IMR-90 (cell line): ENCODE data around the gene RPL18. TPM values are rescaled to one million over a fixed set of nuclear protein-coding genes. Genes with fewer than 3 reads are reported as not detected.

Experiments used
- ATAC-seq: fragments of 200-7000 bp; cut with Tn5 transposase; 2 replicates; pipeline ENCODE4 v1.9.1; 2020; ENCODE audit warnings: low read depth, mild to moderate bottlenecking, moderate library complexity
- BruUV-seq: library from RNA; stranded (reverse); fragments of 400-500 nt; replicated peaks from 2 replicates; lab custom pipeline; 2021; lab: Mats Ljungman, UMichigan
- CTCF ChIA-PET: fragments of 300-600 bp; formaldehyde crosslinking; extraction: SDS; loops from one replicate; lab custom pipeline; 2021; ENCODE audit warnings: antibody characterized with exemption; lab: Yijun Ruan, JAX
- POLR2A ChIA-PET: fragments of 300-600 bp; sonication (Branson Sonifier 250); formaldehyde crosslinking; loops from one replicate; lab custom pipeline; 2022; ENCODE audit warnings: antibody characterized with exemption; ENCODE audit not compliant: unreplicated experiment; lab: Charles Lee
- DNase-seq: peaks from one replicate; pipeline ENCODE4 v3.0.0; 2013
- H2AFZ ChIP-seq: replicated peaks from 2 replicates; pipeline ENCODE3; 2013; ENCODE audit warnings: low read length, mild to moderate bottlenecking; ENCODE audit not compliant: poor library complexity
- H2AK5ac ChIP-seq: 2 replicates; pipeline ENCODE4 v1.6.1; 2013; ENCODE audit warnings: low read depth, low read length, inconsistent platforms
- H2AK9ac ChIP-seq: replicated peaks from 2 replicates; pipeline ENCODE3; 2013; ENCODE audit warnings: mild to moderate bottlenecking, low read depth, low read length, moderate library complexity; ENCODE audit not compliant: poor library complexity
- H2BK120ac ChIP-seq: 2 replicates; pipeline ENCODE4 v1.6.1; 2013; ENCODE audit warnings: low read depth, low read length, inconsistent platforms
- H2BK15ac ChIP-seq: 3 replicates; pipeline ENCODE4 v1.6.1; 2013; ENCODE audit warnings: low read depth, low read length, inconsistent platforms
- H2BK20ac ChIP-seq: 2 replicates; pipeline ENCODE4 v1.6.1; 2013; ENCODE audit warnings: low read depth, mild to moderate bottlenecking, inconsistent platforms, low read length, moderate library complexity
- H2BK5ac ChIP-seq: 2 replicates; pipeline ENCODE4 v1.6.1; 2013; ENCODE audit warnings: mild to moderate bottlenecking, low read depth, low read length, inconsistent platforms; ENCODE audit not compliant: poor library complexity, severe bottlenecking
- H3K14ac ChIP-seq: replicated peaks from 2 replicates; pipeline ENCODE4 v1.6.1; 2013; ENCODE audit warnings: low read depth, low read length, inconsistent platforms
- H3K18ac ChIP-seq: 2 replicates; pipeline ENCODE4 v1.6.1; 2013; ENCODE audit warnings: low read depth, low read length, control low read depth
- H3K23ac ChIP-seq: 2 replicates; pipeline ENCODE4 v1.6.1; 2013; ENCODE audit warnings: low read depth, low read length, inconsistent platforms
- H3K27ac ChIP-seq: 2 replicates; pipeline ENCODE4 v1.5.1; 2013; ENCODE audit warnings: mild to moderate bottlenecking, control low read depth, low read length; ENCODE audit not compliant: insufficient read depth
- H3K27me3 ChIP-seq: 2 replicates; pipeline ENCODE4 v1.6.1; 2013; ENCODE audit warnings: low read length; ENCODE audit not compliant: control insufficient read depth, insufficient read depth
- H3K36me3 ChIP-seq: 2 replicates; pipeline ENCODE4 v1.6.1; 2013; ENCODE audit warnings: low read length, mixed read lengths; ENCODE audit not compliant: control insufficient read depth, insufficient read depth
- H3K4ac ChIP-seq: 2 replicates; pipeline ENCODE4 v1.6.1; 2013; ENCODE audit warnings: low read depth, low read length, inconsistent platforms
- H3K4me1 ChIP-seq: 2 replicates; pipeline ENCODE4 v1.6.1; 2013; ENCODE audit warnings: low read length, mixed read lengths; ENCODE audit not compliant: control insufficient read depth, insufficient read depth
- H3K4me2 ChIP-seq: 2 replicates; pipeline ENCODE4 v1.6.1; 2013; ENCODE audit warnings: low read depth, mild to moderate bottlenecking, control low read depth, low read length, moderate library complexity
- H3K4me3 ChIP-seq: 2 replicates; pipeline ENCODE4 v1.5.1; 2013; ENCODE audit warnings: low read depth, mild to moderate bottlenecking, control low read depth, low read length, moderate library complexity; ENCODE audit not compliant: insufficient read depth
- H3K56ac ChIP-seq: 2 replicates; pipeline ENCODE4 v1.6.1; 2013; ENCODE audit warnings: low read length, inconsistent platforms; ENCODE audit not compliant: insufficient read depth; ENCODE audit errors: extremely low read depth
- H3K79me1 ChIP-seq, 2 experiments: 2 replicates each; pipeline ENCODE4 v1.6.1; 2013; ENCODE audit warnings: low read length in 2 of 2, inconsistent platforms in 1 of 2, low read depth in 1 of 2
- H3K9ac ChIP-seq: 2 replicates; pipeline ENCODE4 v1.6.1; 2013; ENCODE audit warnings: low read depth, low read length, control low read depth
- H3K9me1 ChIP-seq: 2 replicates; pipeline ENCODE4 v1.6.1; 2013; ENCODE audit warnings: low read length, inconsistent platforms; ENCODE audit not compliant: insufficient read depth
- H3K9me3 ChIP-seq: 2 replicates; pipeline ENCODE4 v1.6.1; 2013; ENCODE audit warnings: low read length; ENCODE audit not compliant: control insufficient read depth, insufficient read depth
- H4K20me1 ChIP-seq: 2 replicates; pipeline ENCODE4 v1.6.1; 2013; ENCODE audit warnings: low read length, inconsistent platforms; ENCODE audit not compliant: insufficient read depth
- H4K5ac ChIP-seq: 2 replicates; pipeline ENCODE4 v1.6.1; 2013; ENCODE audit warnings: mild to moderate bottlenecking, low read depth, low read length, control low read depth
- H4K8ac ChIP-seq, 2 experiments: 2 replicates each; pipeline ENCODE4 v1.6.1; 2013; ENCODE audit warnings: low read depth in 2 of 2, low read length in 2 of 2, control low read depth in 1 of 2, inconsistent platforms in 1 of 2
- H4K91ac ChIP-seq: 2 replicates; pipeline ENCODE4 v1.6.1; 2013; ENCODE audit warnings: low read depth, low read length, inconsistent platforms; ENCODE audit not compliant: insufficient read depth
- BHLHE40 ChIP-seq: fragments of 150-350 bp; IDR thresholded peaks from 2 replicates; pipeline ENCODE4 v1.6.1; 2016; ENCODE audit warnings: mild to moderate bottlenecking, low read depth, low read length
- CEBPB ChIP-seq: IDR thresholded peaks from 2 replicates; pipeline ENCODE4 v1.6.1; 2012; ENCODE audit warnings: low read depth, low read length, improper control_type of control experiment
- CHD1 ChIP-seq: IDR thresholded peaks from 2 replicates; pipeline ENCODE4 v1.6.1; 2012; ENCODE audit warnings: low read depth, low read length, improper control_type of control experiment
- FOS ChIP-seq: fragments of 150-350 bp; IDR thresholded peaks from 2 replicates; pipeline ENCODE4 v1.6.1; 2016; ENCODE audit warnings: low read depth, low read length
- MAFK ChIP-seq: IDR thresholded peaks from 2 replicates; pipeline ENCODE4 v1.6.1; 2012; ENCODE audit warnings: low read depth, low read length, improper control_type of control experiment
- MAZ ChIP-seq: IDR thresholded peaks from 2 replicates; pipeline ENCODE4 v1.6.1; 2012; ENCODE audit warnings: low read depth, mild to moderate bottlenecking, low read length, improper control_type of control experiment, moderate library complexity, borderline replicate concordance
- MXI1 ChIP-seq: IDR thresholded peaks from 2 replicates; pipeline ENCODE4 v1.6.1; 2012; ENCODE audit warnings: low read depth, mild to moderate bottlenecking, low read length, moderate library complexity, borderline replicate concordance
- NFE2L2 ChIP-seq: fragments of 150-350 bp; IDR thresholded peaks from 2 replicates; pipeline ENCODE4 v1.6.1; 2016; ENCODE audit warnings: low read depth, mild to moderate bottlenecking, low read length
- POLR2A ChIP-seq: IDR thresholded peaks from 2 replicates; pipeline ENCODE4 v1.6.1; 2012; ENCODE audit warnings: mild to moderate bottlenecking, low read depth, low read length
- RCOR1 ChIP-seq: IDR thresholded peaks from 2 replicates; pipeline ENCODE4 v1.6.1; 2012; ENCODE audit warnings: mild to moderate bottlenecking, low read length, improper control_type of control experiment; ENCODE audit not compliant: insufficient replicate concordance
- RFX5 ChIP-seq: IDR thresholded peaks from 2 replicates; pipeline ENCODE4 v1.8.0; 2012; ENCODE audit warnings: low read depth, mild to moderate bottlenecking, low read length, moderate library complexity
- SMC3 ChIP-seq: fragments of 150-350 bp; IDR thresholded peaks from 2 replicates; pipeline ENCODE4 v1.6.1; 2016; ENCODE audit warnings: low read depth, mild to moderate bottlenecking, antibody characterized with exemption, low read length, moderate library complexity
- WGBS, 2 experiments: methylation state at CpG; one replicate each; pipeline versions ENCODE4 v1.1.5 to v1.1.7; 2013; ENCODE audit warnings: missing lambda C conversion rate in 2 of 2; ENCODE audit not compliant: insufficient read length in 1 of 2; ENCODE audit errors: extremely low coverage in 2 of 2; 5-methylcytosine and 5-hydroxymethylcytosine counted together
- dilution Hi-C: fragments of 300-500 bp; cut with HindIII; formaldehyde crosslinking; loops from one replicate; pipeline ENCODE4 v1.14.3; 2018; ENCODE audit warnings: low sequenced_read_pairs; ENCODE audit not compliant: unreplicated experiment
- in situ Hi-C: fragments of 300-500 bp; cut with MboI; formaldehyde crosslinking; loops from 3 replicates; pipeline ENCODE4 v1.14.3; 2019; ENCODE audit warnings: low sequenced_read_pairs, inconsistent platforms, mixed read lengths
- intact Hi-C: fragments of 100-400 bp; cut with micrococcal nuclease; formaldehyde crosslinking; loops from 2 replicates; pipeline ENCODE4 v1.10.0; 2022
- polyA plus RNA-seq, 3 experiments: library from polyadenylated mRNA; depleted of rRNA; stranded (reverse); fragments of >200 nt; gene quantifications; 2 replicates each; pipeline ENCODE4 v1.2.3, GENCODE V29; 2012; ENCODE audit warnings: low replicate concordance in 1 of 3
- total RNA-seq: library from RNA; depleted of rRNA; stranded (reverse); fragments of >200 nt; gene quantifications from 2 replicates; pipeline ENCODE4 v1.2.3, GENCODE V29; 2012
- TF ChIP-seq, protein P1 (sequence below): fragments of 150-350 bp; IDR thresholded peaks from 2 replicates; pipeline ENCODE4 v1.6.1; 2017; ENCODE audit warnings: mild to moderate bottlenecking, antibody characterized with exemption, low read length, low read depth
- TF ChIP-seq, protein P2 (sequence below): fragments of 150-350 bp; IDR thresholded peaks from 2 replicates; pipeline ENCODE4 v1.6.1; 2016; ENCODE audit warnings: low read depth, mild to moderate bottlenecking, low read length, moderate library complexity, borderline replicate concordance
- TF ChIP-seq, protein P3 (sequence below): conservative IDR thresholded peaks from 2 replicates; pipeline ENCODE4 v1.5.1; 2012; ENCODE audit warnings: mild to moderate bottlenecking, low read depth, low read length, improper control_type of control experiment

Gene RPL18
- total and polyA plus RNA-seq, 2 of the 4 experiments (the other 2 are of a cell fraction): 1,909 to 2,254 TPM

DNA sequence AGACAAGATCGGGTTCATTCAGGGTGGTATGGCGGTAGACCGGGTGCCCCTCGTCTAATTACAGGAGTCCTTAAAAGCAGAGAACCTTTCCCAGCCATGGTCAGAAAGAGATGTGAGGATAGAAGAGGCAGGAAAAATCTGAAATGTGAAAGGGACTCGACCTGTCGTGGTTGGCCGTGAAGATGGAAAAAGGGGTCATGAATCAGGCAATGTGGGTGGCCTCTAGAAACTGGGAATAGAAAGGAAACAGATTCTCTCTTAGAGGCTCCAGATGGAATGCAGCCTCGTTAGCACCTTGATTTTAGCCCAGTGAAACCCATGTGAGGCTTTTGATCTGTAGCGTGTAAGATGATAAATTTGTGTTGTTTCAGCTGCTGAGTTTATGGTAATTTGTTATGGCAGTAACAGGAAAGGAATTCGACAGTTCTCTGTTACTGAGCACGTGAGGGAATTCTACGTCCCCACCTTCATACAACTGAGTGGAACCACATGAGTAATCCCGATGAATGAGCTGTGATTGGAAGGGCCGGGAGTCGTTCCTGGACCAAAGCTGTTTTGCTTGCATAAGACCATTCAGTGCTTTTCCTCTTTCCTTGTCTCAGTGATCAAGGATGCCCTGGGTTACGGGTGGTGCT lies 38.0 kb upstream of the RPL18 start:
- Histone ChIP-seq H3K4ac (no peak overlapping the region), H2AK5ac (peak overlapping the region; percentile 38; the same call in 1 of the 2 replicates), H3K14ac (no peak overlapping the region), H2AK9ac (no peak overlapping the region), H4K20me1 (no peaks in the 10 kb centered on the region), H3K27me3 (peaks cover 2% of the 10 kb centered on the region; the same call in 1 of the 2 replicates), H3K9me1 (peaks cover 3% of the 10 kb centered on the region; the same call in 1 of the 2 replicates), H3K79me1 (no peaks in the 10 kb centered on the region), H3K18ac (no peak overlapping the region), H3K4me1 (peaks cover 3% of the 10 kb centered on the region), H4K8ac (no peak overlapping the region), H2BK15ac (no peak overlapping the region), H3K27ac (no peak overlapping the region), H4K5ac (no peak overlapping the region), H3K9me3 (no peaks in the 10 kb centered on the region), H3K23ac (no peak overlapping the region), H3K9ac (no peak overlapping the region), H3K4me2 (peak overlapping the region; percentile 40; the same call in 1 of the 2 replicates), H3K4me3 (no peak overlapping the region), H3K36me3 (no peaks in the 10 kb centered on the region), H3K56ac (no peak overlapping the region), H4K91ac (no peak overlapping the region), H2BK120ac (no peak overlapping the region), H2BK5ac (no peak overlapping the region), H2AFZ (peak overlapping the region; percentile 26), H2BK20ac (no peak overlapping the region)
- dilution Hi-C loops (no loop called here), in situ Hi-C loops (no loop called here), intact Hi-C loops (no loop called here)
- ATAC-seq (peak; percentile 89), DNase-seq (peak; percentile 95)
- ChIA-PET CTCF (interaction anchor here (0.6 to 1.1 kb wide), 2 partner anchors 108 to 136 kb away, joined by 3 to 5 read pairs; no protein-coding TSS in a partner anchor), POLR2A (interaction anchor here (0.5 kb wide), 1 partner anchor 240 kb away, joined by 3 read pairs; no protein-coding TSS in a partner anchor)
- no TSS peak for BruUV-seq
- 25% methylated on average over 8 of the region's 16 CpGs; no CpG with 5 or more reads in 1 of the 2 experiments for WGBS, 2 experiments
- TF ChIP-seq MAZ (no peak), RFX5 (peak; percentile 91), NFE2L2 (no peak), RCOR1 (peak; percentile 32), BHLHE40 (peak; percentile 99), CEBPB (peak; percentile 75), MXI1 (no peak), POLR2A (no peak), MAFK (peak; percentile 25; the same call in 1 of the 2 replicates), FOS (no peak), CHD1 (0 out of 2 replicates have a peak, but pooled peaks have one; percentile 58), SMC3 (no peak)
- TF ChIP-seq, protein P1, sequence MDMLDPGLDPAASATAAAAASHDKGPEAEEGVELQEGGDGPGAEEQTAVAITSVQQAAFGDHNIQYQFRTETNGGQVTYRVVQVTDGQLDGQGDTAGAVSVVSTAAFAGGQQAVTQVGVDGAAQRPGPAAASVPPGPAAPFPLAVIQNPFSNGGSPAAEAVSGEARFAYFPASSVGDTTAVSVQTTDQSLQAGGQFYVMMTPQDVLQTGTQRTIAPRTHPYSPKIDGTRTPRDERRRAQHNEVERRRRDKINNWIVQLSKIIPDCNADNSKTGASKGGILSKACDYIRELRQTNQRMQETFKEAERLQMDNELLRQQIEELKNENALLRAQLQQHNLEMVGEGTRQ: peak; percentile 92
- TF ChIP-seq, protein P2, sequence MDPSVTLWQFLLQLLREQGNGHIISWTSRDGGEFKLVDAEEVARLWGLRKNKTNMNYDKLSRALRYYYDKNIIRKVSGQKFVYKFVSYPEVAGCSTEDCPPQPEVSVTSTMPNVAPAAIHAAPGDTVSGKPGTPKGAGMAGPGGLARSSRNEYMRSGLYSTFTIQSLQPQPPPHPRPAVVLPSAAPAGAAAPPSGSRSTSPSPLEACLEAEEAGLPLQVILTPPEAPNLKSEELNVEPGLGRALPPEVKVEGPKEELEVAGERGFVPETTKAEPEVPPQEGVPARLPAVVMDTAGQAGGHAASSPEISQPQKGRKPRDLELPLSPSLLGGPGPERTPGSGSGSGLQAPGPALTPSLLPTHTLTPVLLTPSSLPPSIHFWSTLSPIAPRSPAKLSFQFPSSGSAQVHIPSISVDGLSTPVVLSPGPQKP: no peak
- TF ChIP-seq, protein P3, sequence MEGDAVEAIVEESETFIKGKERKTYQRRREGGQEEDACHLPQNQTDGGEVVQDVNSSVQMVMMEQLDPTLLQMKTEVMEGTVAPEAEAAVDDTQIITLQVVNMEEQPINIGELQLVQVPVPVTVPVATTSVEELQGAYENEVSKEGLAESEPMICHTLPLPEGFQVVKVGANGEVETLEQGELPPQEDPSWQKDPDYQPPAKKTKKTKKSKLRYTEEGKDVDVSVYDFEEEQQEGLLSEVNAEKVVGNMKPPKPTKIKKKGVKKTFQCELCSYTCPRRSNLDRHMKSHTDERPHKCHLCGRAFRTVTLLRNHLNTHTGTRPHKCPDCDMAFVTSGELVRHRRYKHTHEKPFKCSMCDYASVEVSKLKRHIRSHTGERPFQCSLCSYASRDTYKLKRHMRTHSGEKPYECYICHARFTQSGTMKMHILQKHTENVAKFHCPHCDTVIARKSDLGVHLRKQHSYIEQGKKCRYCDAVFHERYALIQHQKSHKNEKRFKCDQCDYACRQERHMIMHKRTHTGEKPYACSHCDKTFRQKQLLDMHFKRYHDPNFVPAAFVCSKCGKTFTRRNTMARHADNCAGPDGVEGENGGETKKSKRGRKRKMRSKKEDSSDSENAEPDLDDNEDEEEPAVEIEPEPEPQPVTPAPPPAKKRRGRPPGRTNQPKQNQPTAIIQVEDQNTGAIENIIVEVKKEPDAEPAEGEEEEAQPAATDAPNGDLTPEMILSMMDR: no peak
